EL (cell line): ENCODE data around the gene UBE2Q2.

Source experiments
- DNase-seq: peaks from one replicate; pipeline ENCODE4 v3.0.0-alpha.2; 2016

UBE2Q2 gene

DNA sequence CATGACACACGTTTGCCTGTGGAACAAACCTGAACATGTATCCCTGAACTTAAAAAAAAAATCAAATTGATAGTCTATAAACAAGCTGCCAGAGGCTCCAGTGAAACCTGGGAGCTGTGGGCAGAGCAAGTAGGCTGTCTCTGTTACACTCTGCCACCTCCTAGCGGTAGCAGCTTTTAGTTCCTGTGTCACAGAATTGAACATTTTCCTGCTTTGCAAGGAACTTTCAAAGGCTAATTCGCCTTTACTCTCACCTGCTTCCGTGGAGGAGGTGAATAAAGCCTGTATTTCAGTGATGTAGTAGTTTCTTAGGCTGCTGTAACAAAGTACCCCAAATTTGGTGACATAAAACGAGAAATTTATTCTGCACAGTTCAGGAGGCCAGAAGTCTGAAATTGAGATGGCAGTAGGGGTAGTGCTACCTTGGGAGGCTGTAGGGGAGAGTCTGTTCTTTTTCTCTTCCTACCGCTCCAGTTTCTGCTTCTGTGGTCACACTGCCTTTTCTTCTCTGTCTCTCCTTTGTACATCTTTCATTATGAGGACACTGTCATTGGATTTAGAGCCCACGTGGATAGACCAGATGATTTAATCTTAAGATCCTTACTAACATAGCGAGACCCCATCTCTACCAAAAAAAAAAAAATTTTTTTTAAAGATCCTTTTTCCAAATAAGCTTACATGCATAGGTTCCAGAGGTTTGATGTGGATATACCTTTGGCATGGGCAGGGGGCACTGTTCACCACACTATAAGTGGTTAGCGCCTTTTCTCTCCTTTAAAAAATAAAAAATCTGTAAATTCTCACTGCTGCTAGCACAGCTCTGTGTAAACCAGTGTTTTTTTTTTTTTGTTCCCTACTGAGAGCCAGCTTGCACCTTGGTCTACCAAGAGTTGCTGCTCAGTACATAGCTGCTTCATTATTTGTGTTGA lies 85.7 kb downstream of the UBE2Q2 start:
- DNase-seq: peak; percentile 8

DNA sequence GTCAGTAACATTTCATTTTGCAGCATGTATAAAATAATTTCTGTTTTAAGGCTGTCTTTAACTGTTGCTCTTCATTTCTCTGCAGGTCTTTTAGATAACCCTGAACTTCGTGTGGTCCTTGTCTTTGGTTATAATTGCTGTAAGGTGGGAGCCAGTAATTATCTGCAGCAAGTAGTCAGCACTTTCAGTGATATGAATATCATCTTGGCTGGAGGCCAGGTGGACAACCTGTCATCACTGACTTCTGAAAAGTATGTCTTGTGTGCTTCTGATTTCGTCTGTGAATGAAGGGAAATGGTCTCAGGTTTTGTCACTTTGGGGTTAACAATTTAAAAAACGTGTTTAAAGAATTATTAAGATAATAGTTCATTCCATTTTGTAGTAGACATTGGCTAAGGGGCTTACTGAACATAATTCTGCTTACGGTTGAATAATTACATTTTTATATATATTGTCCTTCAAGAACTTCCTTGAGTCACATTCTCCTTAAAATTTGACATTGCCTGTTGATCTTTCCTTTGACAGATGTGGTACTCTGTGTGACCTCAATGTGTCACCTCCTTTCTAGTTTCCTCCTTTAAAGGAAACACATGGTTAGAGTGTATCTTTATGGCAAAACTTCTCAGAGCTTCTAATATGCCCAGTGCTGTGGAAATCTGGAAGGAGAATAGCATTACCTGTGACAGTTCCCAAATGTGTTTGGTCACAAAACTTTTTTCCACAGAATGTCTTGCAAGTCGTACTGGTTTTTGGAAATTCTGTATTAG lies 86.7 kb downstream of the UBE2Q2 start:
- DNase-seq: no peak

DNA sequence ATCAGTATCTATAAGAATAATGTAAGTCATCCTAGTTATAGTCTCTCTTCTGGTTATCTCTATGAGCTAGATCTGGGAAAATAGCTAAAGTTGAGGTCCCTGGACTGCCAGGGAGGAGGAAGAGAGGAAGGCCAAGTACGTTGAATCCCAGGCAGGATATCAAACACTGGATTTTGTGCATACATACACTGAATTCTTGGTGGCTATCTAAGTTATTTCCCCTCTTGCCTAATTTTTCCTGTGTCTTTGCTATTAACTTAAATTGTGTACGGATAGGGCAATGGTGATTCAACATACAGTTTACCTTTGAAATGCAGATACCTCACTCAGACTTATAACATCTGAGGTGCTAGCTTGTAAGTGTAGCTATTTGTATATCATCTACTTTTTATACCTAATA lies 87.6 kb downstream of the UBE2Q2 start:
- DNase-seq: no peak

DNA sequence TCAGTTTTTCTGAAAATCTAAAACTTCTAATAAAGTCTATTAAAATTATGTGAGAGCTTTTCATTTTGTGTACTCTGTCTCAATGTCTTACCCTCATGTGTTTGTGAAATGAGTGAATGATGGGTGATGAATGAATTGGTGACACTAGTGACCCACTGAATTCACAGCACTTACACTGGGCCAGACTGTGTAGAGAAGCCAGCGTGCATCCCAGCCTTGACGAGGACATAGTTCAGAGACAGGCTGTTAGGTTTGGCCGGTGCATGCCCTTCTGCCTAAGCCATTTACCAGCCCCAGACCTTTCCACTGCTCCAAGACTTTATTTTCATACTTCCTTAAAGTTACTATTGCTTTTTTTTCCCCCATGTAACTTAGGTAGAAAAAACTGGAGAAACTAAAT lies 99.2 kb downstream of the UBE2Q2 start:
- DNase-seq: no peak

DNA sequence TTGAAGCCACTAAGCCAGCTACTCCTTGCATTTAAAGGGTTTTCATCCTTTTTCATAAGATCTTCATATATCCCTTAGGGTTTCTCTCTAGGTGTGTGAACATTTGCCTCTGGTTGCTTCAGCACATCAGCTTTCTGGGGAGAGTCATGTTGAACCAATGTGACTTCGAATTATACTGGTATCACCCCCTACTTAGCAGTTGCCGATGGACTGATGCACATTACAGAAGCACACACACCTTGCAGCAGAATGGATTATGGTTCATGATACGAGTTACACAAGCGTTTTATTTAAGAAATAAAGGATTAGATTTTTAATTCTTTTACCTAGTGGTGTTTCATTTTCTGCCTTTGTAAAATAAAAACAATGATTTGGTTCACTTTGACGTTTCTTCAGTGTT lies 100.0 kb downstream of the UBE2Q2 start:
- DNase-seq: no peak

DNA sequence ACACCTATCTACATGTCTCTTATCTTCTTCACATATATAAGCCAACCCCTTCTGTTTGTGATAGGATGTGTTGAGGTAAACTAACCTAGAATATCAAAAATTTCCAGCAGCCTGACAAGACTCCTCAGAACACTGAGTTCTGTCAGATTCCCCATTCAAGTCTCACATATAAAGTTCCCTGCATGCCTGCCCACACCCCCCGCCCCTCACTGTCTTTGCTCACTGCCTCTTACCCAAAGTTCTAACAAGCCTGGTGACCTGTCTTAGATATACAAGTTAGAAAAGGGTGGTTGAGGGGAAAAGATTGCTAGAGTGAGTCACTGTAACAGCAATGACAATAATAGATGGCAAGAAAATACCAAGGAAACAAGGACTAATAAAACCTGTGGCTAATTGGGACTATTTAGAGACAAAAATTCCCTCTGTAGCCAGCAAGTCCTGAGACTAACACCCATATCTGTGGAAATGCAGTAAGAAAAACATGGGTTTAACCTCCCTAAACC lies 100.5 kb downstream of the UBE2Q2 start:
- DNase-seq: peak; percentile 20

DNA sequence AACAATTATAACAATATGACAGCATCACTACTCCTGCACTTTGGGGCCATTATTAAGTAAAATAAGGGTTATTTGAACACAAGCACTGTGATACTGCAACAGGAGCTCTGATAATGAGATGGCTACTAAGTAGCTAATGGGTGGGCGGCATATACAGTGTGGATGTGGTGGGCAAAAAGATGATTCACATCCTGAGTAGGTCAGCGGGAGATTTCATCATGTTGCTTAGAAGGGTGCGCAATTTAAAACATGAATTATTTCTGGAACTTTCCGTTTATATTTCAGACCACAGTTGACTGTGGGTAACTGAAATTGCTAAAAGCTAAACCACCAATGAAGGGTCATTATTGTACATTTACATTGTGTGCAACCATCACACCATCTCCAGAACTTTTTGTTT lies 102.7 kb downstream of the UBE2Q2 start:
- peak; percentile 63 for DNase-seq

DNA sequence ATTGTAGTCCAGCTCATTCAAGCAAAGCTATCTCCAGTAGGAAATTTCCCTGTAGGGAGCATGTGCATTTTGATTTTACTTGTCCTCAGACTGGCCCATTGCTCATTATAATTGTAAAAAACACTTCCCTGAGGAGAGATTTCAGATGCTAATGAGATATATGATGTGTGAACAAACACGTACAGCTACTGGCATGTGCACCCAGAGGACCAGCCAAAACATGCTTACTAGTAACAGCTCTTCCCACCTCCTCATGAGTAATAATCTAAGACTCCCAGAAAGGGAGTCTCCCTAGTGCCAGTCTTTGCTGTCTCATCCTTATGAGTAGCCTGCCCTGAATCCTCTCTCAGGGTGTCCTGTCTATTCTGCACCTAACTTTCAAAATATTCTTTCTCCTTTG lies 103.8 kb downstream of the UBE2Q2 start:
- peak; percentile 87 for DNase-seq

DNA sequence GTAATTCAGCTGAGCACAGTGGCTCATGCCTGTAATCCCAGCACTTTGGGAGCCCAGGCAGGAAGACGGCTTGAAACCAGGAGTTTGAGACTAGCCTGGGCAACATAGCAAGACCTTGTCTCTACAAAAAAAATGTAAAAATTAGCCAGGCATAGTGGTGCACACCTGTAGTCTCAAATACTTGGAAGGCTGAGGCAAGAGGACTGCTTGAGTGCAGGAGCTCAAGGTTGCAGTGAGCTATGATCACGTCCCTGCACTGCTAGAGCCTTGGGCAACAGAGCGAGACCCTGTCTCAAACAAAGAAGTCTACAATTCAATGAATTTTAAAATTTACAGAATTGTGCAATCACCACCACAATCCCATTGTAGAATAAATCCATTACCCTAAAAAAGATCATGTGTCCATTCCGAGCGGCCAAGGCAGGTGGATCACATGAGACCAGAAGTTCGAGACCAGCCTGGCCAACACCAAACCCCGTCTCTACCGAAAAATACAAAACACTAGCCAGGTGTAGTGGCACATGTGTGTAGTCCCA lies 105.6 kb downstream of the UBE2Q2 start:
- DNase-seq: no peak
